Esophagus muscularis mucosa (tissue), 4 donors: ENCODE measurements around the gene FBLN7.

Experiments
- CTCF ChIP-seq, 3 experiments: fragments of 200-600 bp in 2 of 3; fragments of 450-650 bp in 1 of 3; sonication (generic) in 2 of 3; IDR thresholded peaks; one replicate each; pipeline ENCODE4 v1.5.1; 2017 to 2019; ENCODE audit warnings: antibody characterized with exemption in 3 of 3, mild to moderate bottlenecking in 2 of 3, moderate library complexity in 1 of 3
- EP300 ChIP-seq: sonication (generic); formaldehyde crosslinking; IDR thresholded peaks from one replicate; pipeline ENCODE4 v1.6.1; 2017; ENCODE audit warnings: antibody characterized with exemption
- POLR2A ChIP-seq: fragments of 450-650 bp; IDR thresholded peaks from one replicate; pipeline ENCODE4 v1.6.1; 2017; ENCODE audit warnings: antibody characterized with exemption, moderate library complexity, mild to moderate bottlenecking, low read depth
- POLR2AphosphoS5 ChIP-seq, 2 donors: sonication (generic); formaldehyde crosslinking; IDR thresholded peaks; one replicate each; pipeline ENCODE4 v1.6.1; 2017; ENCODE audit warnings: antibody characterized with exemption in 2 of 2

- TF ChIP-seq CTCF (IDR thresholded peaks at IDR 0.05) (no peak), POLR2AphosphoS5 (IDR thresholded peaks at IDR 0.05) (no peak), POLR2A (no peak), EP300 (no peak)
Observed at GRCh38 chr2:112175958-112176573, 37.9 kb downstream of the FBLN7 start.
